HG02970 (cell line): ENCODE measurements around the gene RASSF6.
"Not testable (repeated sequence)": the region's sequence is repeated elsewhere in the genome, so short reads cannot be mapped to it uniquely, and the experiment has no call there.

ENCODE experiments used
- ATAC-seq: cut with Tn5 transposase; IDR thresholded peaks from one replicate; pipeline ENCODE4 v1.9.1; 2021; ENCODE audit warnings: mild to moderate bottlenecking, moderate library complexity, moderate number of reproducible peaks; ENCODE audit not compliant: unreplicated experiment, low FRiP score

RASSF6 gene

DNA sequence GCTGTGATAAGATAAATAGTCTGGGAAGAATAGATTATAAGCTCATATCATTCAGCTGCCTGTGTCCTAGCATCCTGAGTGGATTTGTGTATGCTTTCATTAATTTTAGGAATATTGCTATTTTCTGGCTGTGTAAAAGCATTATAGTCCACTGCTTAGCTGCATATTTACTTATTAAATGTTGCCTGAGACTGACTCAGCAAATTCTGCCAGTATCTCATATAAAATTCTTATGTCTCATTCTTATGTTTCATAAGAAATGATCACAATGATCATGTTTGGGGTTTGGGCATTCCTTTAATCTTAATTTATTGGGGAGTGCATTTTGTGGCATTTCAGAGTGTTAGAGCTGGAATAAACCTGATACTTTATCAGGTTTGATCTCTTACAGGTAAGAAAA lies 34.9 kb downstream of the RASSF6 start:
- no peak for ATAC-seq

GRCh38 chr4:73583666-73584065 lies 36.6 kb downstream of the RASSF6 start:
- no peak for ATAC-seq

DNA sequence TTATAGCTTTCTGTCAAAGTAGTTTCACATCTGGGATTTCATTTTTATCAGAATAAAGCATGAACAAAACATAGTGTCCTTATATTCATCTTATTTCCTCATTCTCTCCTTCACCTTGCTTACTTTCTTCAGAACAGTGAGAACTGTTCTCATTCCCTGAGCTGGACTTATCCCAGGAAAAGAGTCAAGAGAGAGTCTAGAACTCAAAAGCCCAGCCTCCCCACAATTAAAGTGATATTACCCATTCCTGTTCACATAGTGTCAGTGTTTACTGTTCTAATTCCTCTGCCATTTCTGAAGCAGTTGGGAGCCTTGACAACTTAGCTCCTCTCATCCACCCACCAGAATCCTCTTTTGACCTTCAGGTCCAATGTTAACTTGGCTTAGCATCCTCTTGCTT lies 42.9 kb downstream of the RASSF6 start:
- no peak for ATAC-seq

GRCh38 chr4:73576381-73576780 lies 43.9 kb downstream of the RASSF6 start:
- no peak for ATAC-seq

DNA sequence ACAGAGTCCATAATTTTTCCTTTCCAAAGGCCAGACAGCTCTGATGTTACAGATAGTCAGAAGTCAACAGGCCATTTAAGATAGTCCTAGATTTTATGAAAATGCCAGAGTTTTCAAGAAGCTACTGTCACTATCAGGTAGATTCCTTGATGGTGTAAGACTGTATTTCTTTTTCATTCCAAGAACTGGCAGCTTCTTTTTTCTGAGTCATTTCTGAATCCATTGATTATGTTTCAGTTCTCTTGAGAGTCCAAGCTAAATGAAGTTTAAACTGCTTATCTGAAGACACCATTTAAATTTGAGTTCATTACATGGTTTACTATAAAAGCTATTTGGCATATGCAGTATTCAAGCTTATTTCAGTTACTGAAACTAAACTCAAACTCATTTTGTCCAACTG lies 44.6 kb downstream of the RASSF6 start:
- no peak for ATAC-seq

DNA sequence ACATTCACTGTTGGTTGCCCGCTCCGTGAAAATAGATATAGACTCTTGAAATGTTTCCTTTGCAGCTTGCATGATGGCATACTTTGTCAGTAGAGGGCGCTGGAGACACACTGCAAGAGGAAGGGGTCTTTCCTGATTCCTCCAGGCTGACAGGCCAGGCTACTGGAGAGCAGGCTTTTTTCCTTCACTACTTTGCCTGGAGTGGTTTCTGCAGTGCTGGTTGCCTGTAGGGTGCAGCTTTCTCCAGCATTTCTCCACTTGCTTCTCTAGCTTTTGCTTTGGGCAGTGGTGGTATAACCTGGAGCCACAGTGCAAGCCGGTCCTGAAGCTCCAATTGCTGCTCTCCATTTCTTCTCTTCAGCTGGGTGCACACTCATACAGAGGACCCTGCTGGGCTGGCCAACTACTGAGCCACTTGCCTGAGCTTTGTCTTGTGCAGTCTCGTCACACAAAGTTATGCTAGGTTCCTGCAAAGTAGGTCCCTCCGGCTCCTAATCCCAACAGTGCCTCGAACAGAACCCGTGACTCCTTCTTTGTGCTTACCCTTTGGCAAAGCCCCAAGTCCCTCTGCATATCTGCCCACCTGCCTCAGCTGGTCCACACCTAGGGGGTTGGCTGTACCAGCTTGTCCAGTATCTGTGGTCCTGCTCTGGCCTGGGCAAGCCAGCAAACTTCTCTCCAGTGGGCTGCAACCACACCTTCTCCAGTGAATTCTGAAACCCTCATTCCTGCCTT lies 46.3 kb downstream of the RASSF6 start:
- no peak for ATAC-seq

- not testable (repeated sequence) for ATAC-seq
Measured at GRCh38 chr4:73550865-73551264, 69.4 kb downstream of the RASSF6 start.

GRCh38 chr4:73544620-73545019 lies 75.6 kb downstream of the RASSF6 start:
- ATAC-seq, result no peak

DNA sequence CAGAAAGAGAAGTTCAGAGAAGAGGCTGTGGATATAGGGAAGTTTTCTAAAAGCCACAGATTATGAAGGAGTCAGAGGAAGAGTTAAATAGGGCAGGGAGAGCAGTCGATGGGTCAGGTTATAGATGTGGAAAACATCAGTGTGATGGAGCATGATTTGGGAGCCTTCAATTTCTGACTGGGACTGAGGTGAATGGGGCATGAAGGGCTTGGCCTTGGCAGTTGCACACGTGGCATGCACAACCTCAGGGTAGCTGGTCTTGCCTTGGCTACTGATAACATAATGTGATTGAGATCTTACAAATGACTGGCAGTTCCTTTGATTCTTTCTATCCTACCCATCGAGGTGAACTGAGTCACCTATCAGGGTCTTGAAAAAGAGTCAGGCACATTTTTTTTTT lies 79.0 kb downstream of the RASSF6 start:
- no peak for ATAC-seq

DNA sequence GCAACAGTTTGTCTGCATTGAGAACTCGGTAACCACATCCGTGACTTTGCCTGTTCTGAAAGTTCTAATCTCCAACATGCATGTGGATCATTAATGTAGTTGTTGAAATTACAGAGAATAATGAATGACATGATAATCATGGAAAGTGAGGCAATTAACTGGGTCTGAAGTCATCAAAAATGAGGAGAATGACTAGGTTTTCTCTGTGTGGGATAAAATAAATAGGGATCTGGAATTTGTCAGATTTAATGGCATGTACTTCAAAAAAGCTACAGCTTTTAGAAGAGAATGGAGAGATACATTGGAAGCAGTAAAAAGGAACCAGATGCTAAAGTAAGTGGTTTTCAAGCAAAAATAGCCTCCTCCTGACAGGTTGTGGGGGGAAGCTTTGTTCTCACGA lies 79.4 kb downstream of the RASSF6 start:
- no peak for ATAC-seq

DNA sequence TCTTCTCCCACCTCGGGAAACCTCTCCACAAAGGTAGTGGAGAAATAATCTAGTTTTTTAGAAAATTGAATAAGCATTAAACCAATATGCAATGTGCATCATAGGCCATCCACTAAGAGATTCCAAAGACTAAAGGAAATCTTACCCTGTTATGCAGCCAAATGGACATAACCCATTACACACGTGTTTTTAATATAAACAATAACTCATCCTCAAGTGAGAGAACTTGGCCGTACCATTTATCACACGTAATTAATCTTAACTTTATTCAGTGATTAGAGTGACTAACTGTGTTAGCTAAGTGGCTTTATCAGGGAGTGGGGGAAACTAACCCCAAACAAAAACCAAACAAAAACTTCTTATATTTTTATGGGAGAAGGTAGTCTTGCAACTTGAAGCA lies 80.8 kb downstream of the RASSF6 start:
- ATAC-seq, result no peak

GRCh38 chr4:73538162-73538561 lies 82.1 kb downstream of the RASSF6 start:
- no peak for ATAC-seq

- no peak for ATAC-seq
Measured at GRCh38 chr4:73533515-73534422, 86.5 kb downstream of the RASSF6 start.

DNA sequence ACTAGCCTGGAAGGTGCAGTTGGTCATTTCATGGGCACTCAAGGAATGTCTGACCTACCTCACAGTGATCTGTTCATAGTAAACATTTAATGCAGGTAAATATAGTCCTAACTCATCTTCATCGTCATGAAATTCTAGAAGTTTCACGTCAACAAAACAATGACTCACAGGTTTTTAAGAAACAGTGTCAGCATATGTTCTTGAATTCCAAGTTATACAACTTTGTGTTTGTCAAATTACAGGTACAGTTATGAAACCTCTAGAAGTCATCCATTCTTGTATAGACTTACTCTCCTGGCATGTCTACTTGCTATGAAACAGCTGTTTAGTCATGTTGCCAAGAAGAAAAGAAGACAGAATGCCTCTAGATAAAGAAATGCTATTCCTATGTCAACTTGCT lies 92.1 kb downstream of the RASSF6 start:
- no peak for ATAC-seq

GRCh38 chr4:73527196-73527595 lies 93.0 kb downstream of the RASSF6 start:
- no peak for ATAC-seq

- ATAC-seq, result no peak
Measured at GRCh38 chr4:73525611-73526010, 94.6 kb downstream of the RASSF6 start.

DNA sequence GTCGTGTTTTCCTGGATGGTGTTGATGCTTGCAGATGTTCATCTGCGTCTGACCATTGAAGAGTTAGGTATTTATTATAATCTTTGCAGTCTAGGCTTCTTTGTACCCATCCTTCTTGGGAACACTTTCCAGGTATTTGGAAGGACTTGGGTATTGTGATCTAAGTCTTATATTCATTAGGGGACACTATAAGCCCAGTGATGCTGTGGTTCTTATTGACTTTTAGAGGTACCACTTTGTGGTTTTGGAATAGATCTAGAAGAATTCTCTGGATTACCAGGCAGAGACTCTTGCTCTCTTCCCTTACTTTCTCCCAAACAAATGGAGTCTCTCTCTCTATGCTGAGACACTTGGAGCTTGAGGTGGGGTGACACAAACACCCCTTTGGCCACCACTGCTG lies 97.1 kb downstream of the RASSF6 start:
- no peak for ATAC-seq
